SHP77 (cell line): ENCODE results near the gene KCNB1.
A peak's percentile ranks its signal among the peaks of the same experiment; 100 is the strongest.

Experiments
- DNase-seq, 2 experiments: peaks; one replicate each; lab custom pipeline; 2025; lab: John Stamatoyannopoulos, UW

KCNB1 gene

DNA sequence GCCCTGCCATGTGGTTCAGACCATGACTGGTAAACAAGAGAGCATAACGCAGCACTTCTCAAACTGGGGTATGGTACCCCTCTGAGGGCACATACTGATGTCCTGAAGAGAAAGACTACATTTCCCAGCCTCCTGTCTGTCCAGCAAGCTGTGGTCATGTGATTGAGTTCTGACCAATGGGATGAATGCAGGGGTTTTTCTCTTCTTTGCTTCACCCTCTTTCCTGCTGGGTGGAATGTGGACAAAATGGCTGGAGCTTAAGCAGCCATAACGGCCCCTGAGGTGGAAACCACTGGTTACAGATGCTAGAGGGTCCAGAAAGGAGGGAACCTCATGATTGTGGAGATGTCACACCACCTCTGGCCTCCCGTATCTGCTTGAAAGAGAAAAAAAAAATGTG lies 19.4 kb upstream of the KCNB1 start:
- DNase-seq = peak in 1 of 2 experiments; percentile 11

DNA sequence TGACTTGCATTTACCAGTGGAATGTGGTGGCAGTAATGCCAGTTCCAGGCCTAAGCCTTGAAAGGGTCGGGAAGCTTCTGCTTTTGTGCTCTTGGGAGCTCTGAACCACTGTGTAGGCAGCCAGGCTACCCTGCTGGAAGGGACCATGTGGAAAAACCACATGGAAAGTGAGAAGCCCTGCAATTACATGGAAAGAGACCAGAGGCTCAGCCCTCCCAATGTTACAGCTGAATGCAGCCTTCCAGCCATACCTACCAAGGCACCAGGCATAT lies 14.9 kb upstream of the KCNB1 start:
- DNase-seq = no peak

DNA sequence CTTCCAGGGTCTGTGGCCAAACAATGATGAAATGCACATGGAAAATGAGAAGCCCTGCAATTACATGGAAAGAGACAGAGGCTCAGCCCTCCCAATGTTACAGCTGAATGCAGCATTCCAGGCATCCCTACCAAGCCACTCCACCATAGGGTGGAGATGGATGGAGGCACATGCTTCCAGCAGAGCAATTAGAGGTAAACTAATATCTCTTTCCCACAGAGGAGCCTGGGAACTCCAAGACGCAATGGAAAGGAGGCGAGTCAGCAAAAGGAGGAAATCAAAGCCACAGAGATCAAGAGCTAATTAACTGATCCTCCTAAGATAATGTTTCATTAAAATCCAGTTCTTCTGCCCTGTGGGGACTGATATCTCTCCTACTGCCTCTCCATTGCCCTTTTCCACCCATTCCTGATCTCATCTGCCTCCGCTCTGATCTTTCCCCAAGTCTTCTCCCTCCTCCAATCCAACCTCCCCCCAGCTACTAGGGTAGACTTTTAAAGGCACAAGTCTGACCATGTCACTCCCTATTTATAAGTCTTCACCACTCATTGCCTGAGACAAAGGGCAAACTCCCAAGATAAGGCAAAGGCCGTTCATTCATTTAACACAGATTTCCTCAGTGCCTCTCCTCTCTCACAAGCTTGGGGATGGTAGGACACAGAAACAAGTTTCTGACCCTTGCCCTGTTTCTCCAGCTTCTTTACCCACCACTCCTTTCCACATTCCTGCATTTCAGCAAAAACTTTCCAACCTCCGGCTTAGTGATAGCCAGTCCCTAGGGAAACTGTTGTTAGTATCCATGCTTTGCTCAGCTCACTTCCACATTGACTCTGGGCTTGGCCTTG lies 14.3 kb upstream of the KCNB1 start:
- no peak for DNase-seq

DNA sequence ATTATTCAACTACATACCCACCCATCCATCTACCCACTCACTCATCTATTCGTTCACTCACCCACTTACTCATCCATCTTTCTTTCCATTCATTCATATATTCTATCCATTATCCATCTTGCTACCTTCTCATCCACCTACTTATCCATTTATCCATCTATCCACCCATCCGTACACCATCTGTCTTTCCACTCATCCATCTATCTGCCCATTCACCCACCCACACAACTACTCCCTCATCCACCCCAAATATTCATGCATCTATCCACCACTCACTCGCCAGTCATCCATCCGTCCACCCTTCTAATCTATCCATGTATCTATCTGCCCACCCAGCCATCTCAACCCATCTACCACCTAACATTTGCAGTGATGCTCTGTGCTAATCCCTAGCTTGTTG lies 13.6 kb upstream of the KCNB1 start:
- no peak for DNase-seq

DNA sequence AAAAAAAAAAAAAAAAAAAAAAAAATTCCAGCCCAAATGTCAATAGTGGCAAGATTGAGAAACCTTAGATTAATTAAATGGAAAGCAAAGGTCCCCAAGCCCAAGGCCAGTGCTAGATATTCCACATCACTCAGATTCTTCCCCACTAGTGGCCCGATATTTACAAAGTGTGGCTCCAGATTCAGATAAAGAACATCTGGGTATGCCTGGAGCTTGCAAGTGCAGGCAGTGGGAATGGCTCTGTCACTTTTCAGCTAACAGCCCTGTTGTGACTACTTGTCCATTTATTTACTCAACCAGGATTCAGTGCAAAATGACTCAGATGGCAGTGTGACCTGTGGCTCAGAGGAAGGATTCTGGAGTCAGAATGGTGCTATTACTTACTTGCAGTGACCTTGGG lies 8.2 kb upstream of the KCNB1 start:
- no peak for DNase-seq

DNA sequence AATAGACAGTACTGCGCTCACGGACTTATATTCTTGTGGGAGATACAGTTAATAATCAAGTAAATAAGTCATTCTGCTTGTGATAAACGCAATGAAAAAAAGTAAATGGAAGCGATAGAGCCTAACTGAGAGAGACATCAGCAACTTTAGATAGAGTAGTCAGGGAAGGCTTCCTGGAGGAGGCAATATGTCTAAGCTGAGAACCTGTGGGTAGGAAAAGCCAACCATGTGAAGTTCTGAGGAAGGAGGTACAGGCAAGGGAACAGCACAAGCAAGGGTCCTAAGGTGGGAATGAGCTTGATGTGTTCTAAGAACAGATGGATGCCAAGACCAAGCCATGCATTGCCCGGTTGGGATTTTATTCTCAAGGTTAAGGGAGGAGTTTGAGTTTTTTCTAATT lies 7.2 kb upstream of the KCNB1 start:
- no peak for DNase-seq

DNA sequence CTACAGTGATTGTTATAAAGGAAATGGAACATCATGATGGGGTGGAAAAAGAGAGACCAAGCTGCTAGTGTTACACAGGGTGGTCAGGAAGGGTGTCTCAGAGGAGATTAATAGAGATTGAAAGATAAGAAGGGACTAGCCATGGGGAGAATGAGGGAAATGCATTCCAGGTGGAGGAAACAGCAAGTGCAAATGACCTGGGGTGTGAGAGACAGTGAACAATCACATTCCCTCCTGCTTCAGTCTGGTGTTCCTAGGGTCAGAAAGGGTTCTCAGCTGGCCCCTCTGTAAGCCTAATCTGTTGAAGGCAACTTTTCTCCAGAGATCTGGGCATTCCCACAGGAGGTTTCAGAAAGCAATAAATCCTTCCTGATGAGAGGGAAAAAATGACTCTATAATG lies 3.6 kb upstream of the KCNB1 start:
- DNase-seq = no peak

DNA sequence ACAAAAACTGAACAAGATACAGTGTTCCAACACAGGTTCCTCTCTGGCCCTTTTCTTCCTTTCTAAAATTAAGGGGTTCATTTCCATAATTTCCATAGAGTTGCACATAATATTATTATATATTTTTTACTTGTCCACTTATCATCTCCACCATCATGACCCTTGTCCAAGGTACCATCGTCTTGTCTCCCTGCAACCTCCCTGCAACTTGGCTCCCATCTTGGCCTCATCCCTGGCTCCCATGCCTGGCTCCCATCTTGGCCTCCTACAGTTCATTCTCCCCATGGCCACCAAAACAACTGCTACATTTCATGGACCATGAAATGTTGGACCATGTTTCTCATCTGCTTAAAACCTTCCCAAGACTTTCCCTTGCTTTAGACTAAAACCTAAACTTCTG lies 3.1 kb upstream of the KCNB1 start:
- DNase-seq = no peak

DNA sequence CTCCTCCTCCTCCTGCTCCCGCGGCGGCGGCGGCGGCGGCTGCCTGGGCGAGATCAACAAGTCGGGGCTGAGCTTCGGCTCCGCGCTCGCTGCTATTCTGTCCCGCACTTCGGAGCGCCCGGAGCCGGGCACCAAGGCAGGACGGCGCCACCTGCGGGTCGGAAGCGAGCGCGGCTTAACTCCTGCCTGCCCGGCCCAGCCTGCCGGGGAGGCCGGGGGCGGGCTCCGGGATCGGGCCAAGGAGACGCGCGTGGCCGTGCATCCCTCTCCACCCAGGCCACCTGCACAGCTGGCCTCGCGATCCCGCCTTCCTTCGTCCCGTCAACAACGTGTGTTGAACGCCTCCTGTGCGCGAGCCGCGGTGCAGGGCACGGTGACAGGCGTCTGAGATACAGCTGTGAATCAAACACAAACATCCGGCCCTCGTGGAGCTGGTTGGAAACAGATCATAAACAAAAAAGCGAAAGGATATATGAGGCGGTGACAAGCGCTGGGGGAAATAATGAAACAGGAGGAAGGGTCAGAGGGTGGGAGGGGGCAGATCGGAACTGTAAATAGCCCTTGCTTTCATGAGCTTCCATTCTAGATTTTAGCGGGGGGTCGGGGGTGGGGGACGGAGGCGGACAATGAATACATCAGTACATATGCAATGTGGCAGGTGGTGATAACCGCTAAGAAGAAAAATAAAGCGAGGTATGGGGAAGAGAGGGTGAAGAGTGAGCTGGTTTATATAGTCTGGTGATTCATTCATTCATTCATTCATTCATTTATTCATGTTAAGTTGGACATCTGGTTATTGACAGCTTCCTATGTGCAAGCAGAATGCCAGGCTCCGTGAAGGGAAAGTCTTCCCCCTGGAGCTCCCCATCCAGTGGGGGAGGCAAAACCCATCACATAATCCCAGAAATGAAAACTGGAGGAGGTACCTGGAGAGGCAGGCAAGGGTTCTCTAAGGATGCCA lies 2.0 kb upstream of the KCNB1 start:
- peak; percentile 74 to 86 for DNase-seq

DNA sequence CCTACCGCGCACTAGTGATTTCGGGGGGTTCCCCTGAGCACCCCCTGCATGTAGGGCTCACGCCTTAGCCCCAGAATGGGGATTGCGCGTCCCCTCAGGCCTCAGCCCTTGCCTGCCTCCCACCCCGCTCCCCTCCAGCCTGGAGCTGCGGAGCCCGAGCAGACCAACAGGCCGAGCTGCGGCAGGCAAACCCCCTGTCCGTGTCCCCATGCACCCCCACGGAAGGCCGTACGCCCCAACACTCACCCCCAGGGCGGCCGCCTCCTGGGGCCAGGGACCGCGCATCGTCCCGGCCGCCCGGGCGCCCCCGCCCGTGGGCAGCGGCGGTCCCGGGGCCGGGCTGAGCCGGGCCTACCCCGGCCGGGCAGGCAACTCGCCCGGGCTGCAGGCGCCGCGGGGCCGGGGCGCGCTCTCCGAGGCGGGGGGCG lies 1.2 kb upstream of the KCNB1 start:
- no peak for DNase-seq

DNA sequence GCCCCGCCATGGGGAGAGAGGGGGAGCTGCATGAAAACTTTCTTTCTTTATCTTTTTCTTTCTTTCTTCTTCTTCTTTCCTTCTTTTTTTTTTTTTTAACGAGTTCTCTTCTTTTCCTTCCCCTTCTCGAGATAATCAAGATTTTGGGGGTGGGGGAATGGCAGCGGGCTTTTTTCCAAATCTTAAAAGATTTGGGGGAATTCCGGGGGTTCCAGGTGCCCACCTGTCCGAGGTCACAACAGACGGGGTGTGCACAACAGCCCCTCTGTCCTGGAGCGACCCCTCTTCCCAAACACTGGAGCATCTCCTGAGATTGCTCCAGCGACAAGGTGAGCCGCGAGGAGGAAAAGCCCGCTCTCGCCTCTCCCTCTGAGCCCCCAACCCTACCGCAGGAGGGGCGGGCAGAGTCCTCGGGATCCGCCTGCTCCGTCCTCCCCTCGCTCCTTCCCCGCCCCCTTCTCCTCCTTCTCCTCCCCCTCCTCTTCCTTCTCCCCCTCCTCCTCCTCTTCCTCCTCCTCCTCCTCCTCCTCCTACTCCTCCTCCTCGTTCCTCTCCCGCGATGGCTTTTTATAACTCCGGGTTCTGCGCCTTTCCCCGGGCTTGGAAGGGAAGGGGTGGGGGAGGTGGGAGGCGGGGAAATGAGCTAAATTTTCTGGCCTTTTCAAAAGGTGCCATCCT lies 689 bp upstream of the KCNB1 start:
- DNase-seq = peak in 1 of 2 experiments; percentile 11

DNA sequence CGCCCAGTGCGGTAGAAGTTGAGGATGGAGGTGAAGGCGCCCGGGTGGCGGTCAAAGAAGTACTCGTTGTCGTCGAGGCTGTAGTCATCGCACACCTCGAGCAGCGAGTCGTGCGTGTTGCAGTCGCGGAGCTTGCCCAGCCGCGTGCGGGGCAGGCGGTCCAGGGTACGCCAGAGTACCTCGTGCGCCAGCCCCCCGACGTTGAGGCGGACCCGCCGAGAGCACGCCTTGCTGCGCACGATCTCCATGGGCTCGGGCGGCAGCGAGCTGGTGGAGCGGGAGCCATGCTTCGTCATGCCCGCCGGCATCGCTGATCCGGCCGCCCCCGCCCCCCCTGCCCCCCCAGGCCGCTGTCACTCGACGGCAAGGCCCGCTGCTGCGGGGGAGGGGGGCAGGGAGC lies 295 bp downstream of the KCNB1 start:
- no peak for DNase-seq

DNA sequence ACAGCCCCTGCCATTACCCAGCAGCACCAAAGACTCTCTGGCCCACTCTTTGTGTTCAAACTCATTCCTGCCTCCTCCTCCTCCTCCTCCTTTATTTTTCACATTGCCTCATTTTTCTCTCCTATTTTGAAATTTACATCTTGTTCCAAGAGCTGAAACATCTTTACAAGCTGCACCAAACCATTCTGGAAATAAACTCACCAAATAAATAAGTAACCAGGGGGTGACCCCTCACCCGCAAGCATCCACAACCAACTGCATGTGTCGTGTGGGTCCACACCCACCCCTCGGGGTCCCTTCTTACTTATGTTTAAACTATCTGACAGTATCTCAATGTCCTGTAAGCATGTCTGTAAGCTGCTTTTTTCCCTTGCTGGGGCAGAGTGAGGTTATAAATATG lies 1.4 kb downstream of the KCNB1 start:
- DNase-seq = no peak

DNA sequence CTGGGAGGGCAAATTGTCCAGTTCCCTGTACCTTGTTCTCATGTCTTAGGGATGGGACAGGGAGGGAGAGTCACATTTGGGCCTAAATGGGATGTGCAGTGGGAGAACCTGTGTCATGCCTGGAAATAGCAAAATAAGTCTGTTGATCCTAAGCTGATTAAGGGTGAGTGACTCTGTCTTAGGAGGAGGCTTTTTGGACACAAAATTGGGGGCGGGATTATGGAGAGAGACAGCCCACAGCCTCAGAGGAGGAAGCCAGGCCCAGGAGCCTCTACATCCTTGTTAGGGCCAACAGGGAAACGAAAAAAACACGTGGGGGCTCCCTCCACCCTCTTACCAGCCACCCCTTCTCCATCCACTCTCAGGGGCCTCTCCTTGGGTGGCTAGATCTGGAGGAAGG lies 2.2 kb downstream of the KCNB1 start:
- DNase-seq = no peak

DNA sequence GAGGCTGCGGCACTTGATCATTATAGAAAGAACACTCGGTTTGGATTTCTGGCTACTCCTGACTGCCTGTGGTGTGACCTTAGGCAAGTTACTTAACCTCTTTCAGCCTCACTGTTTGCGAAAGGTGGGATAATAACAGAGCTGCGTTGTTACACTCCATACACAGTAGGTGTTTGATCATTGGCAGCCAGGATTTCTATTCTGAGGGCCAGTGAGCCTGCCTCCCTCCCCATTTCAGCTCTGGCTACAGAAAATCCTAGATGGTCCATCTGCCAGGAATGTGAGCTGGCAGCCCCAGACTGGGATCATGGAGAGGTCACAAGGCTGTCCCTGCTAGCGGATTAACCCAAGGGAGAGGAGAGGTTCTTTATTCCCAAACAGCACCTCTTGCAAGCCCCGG lies 2.7 kb downstream of the KCNB1 start:
- DNase-seq = no peak

DNA sequence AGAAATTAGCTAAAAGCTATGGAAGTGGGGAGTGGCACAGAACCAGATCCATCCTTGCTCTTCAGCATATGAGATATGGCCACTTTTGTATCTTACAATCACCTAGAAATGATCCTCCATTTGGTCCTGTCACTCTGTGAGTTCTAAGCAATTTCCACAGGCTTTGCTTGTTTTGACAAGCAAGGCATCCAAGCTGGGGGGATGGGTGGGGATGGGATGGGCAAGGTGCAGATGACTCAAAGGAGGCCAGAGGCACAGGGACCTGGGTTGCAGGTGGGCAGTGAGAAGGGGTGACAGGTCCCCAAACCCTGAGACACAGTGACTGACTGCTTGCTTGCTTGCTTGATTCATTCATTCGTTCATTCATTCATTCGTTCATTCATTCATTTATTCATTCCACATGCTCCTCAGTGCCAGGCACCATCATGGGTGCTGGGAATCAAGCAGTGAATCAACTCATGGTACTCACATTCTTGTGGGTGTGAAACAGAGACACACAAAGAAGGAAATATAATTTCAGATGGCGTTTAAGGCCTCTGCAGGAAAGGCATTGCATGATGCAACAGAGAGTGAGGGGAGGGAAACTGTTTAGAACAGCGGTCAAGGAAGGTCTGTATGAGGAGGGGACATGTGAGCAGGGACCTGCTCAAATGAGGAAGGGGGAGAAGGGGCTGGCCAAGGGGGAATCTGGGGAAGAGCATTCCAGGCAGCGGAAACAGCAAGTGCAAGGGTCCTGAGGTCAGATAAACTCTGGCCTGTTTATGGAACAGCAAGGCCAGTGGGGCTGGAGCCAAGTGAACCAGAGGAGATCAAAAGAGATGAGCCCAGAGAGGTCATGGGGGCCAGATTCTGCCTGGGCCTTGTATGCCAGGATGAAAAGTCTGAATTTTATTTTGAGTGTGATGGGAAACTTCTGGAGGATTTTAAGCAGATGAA lies 3.4 kb downstream of the KCNB1 start:
- no peak for DNase-seq

DNA sequence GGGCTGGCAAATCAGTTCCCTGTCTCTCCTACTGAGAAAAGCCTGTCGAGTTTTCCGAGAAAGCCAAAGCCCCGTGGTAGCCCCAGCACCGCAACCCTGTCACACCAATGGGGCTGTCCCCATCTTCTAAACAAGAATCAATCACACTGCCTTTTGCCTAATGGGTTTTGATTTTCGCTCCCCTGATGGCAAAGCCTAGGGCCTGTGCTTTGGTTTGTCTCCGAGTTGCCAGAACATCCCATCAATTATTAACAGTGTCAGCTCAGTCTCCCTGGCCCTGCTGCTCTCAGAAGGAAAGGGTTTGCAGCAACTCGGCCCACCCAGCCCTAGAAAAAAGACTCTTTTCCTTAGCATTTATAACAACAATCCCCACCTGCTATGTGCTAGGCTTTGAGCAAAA lies 4.2 kb downstream of the KCNB1 start:
- no peak for DNase-seq

DNA sequence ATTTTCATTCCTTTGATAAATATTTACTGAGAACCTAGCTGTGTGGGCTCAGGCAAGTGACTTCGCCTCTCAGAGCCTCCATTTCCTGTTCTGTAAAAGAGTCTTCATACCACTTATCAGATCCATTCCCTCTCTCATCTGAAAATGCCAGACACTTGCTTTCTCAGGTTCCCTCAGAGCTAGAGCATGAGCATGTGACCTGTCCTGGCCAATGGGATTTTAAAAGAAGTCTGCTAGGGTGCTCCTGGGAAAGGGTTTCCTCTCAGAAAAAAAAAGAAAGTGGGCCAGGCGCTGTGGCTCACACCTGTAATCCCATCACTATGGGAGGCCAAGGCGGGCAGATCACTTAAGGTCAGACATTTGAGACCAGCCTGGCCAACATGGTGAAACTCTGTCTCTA lies 5.3 kb downstream of the KCNB1 start:
- no peak for DNase-seq

DNA sequence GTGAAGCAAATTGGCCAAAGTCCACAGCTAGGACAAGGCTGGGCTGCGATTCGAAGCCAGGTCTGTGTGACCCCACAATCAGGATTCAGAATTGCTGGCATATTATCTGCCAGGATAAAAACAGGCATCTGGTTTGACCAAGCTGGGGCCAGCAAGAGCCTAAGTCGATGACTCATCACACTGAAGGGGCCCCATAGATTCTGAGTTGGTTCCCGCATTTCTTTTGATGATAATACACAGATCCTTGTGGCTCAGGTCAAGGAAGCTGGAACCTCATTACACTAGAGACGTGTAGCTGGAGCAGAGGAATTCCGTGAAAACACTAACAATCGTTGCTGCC lies 6.5 kb downstream of the KCNB1 start:
- no peak for DNase-seq

DNA sequence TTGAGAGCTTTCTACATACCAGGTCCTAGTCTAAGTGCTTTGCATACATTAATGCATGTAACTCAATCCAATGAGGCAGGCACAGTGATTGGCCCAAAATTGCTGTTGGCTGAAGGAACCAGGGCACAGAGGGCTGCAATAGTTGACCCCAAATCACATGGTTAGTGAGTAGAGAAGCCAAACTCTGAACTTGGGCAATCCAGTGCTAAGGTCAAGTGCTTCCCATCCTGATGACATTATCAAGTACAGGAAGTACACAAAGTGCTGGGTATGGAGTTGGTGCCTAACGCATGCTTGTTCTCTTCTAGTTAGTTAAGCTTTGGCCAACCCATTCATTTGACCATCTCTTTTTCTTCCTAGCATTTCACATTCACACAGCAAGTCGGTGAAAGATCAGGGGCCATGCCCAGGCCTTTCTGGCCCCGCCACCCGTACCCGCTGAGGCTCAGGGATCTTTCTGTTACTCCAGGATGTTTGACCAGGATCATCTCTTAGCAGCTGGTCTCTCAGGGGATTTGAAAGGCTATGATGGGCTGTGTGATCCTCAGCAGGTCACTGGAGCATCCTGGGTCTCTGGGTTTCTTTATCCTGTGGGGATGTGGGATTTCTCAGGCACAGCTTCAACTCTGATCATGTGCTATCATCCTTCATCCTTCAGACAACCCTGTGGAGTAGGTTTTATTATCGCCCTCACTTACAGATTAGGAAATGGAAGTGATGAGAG lies 7.0 kb downstream of the KCNB1 start:
- DNase-seq = no peak

DNA sequence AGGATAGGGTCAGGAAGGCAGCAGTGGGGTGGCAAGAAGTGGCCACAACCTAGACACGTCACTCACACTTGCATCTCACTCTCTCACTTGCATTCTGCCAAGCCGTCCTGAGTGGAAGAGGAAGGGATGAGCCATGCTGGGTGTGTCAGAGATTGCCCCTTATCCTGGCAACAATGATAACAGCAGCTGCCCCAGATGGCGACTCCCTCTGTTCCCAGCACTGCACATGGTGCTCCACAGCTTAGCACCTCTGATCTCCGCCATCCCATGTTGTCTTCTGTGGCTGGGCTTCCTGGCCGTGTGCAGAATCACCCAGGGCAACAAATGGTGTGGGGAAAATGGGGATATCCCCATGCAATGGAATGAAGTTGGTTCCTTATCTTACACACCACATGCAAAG lies 11.1 kb downstream of the KCNB1 start:
- no peak for DNase-seq
